ENCODE measurements around the gene TNFRSF18.

The TNFRSF18 gene

DNA sequence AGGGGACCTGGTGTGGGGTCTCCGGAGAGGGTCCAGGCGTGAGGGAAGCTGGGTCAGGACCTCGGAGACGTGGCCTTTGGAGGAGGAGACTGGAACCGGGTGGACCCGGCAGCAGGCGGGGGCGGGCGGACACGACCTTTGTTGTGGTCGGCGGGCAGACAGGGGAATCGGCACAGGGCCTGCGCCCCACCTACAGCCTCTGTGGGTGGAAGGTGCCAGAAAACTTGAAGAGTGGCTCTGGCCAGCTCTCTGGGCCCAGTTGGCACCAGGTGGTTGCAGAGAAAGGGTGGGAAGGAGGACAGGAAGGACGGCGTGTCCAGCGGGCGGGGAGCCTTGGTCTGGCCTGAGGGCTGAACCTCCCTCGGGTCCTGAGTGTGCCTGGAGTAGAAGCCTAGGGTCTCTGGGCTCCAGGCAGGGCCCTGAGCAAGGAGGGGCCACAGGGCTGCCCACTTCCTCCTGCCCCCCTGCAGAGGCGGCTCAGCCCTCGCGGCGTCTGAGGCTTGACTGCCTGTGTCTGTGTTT lies 40.4 kb downstream of the TNFRSF18 start:
- Histone ChIP-seq H3K4me1 (no peaks in the 10 kb centered on the region), H3K9me3 (no peaks in the 10 kb centered on the region), H3K27me3 (peaks cover 3 to 95% of the 10 kb centered on the region in 2 donors), H3K27ac (no peak overlapping the region), H3K36me3 (no peaks in the 10 kb centered on the region), H3K4me3 (no peak overlapping the region)
- TF ChIP-seq CTCF (IDR thresholded peaks at IDR 0.05) = no peak
- intact Hi-C loops (cut with DNase I; ENCODE audit: low total_unique reads) = no loop called here
- no peak for DNase-seq

DNA sequence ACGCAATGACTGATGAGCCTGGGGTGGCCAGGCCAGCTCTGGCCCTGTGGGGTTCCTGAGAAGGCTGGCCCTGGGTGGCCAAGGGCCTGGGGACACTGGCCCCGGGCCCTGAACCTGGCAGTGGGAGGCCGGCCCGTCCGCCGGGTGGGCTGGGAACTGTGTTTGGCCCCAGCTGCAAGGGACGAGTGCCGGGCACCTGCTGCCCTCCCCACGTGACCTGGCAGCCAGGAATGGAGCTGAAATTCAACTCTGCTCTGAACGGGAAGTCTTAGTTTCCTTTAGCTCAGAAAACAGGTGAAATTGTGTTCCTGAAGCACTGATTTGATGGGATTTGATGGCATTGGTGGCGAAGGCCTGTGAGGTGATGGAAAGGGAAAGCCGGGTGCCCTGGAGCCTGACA lies 40.9 kb downstream of the TNFRSF18 start:
- peaks cover 3 to 90% of the 10 kb centered on the region in 2 donors for H3K27me3 ChIP-seq

GRCh38 chr1:1164701-1165451 lies 41.5 kb downstream of the TNFRSF18 start:
- no peak overlapping the region for H3K27ac ChIP-seq
- TF ChIP-seq CTCF (IDR thresholded peaks at IDR 0.05) = no peak
- H3K27me3 ChIP-seq = peaks cover 3 to 84% of the 10 kb centered on the region in 2 donors
- no peak overlapping the region for H3K4me3 ChIP-seq
- no peaks in the 10 kb centered on the region for H3K4me1 ChIP-seq
- intact Hi-C loops (cut with DNase I; ENCODE audit: low total_unique reads) = no loop called here
- H3K9me3 ChIP-seq = no peaks in the 10 kb centered on the region
- DNase-seq = no peak
- no peaks in the 10 kb centered on the region for H3K36me3 ChIP-seq

More for the DNA sequence above, 40.9 kb downstream of the TNFRSF18 start:
- Histone ChIP-seq H3K4me1 (no peaks in the 10 kb centered on the region), H3K36me3 (no peaks in the 10 kb centered on the region), H3K9me3 (no peaks in the 10 kb centered on the region), H3K4me3 (no peak overlapping the region), H3K27ac (no peak overlapping the region)
- no peak for TF ChIP-seq CTCF (IDR thresholded peaks at IDR 0.05)
- no peak for DNase-seq
- intact Hi-C loops (cut with DNase I; ENCODE audit: low total_unique reads) = no loop called here

- H3K36me3 ChIP-seq = no peaks in the 10 kb centered on the region
- no peaks in the 10 kb centered on the region for H3K9me3 ChIP-seq
- no peak overlapping the region for H3K27ac ChIP-seq
- DNase-seq = no peak
- no peak overlapping the region for H3K4me3 ChIP-seq
- H3K27me3 ChIP-seq = peaks cover 3 to 79% of the 10 kb centered on the region in 2 donors
- intact Hi-C loops (cut with DNase I; ENCODE audit: low total_unique reads) = no loop called here
- H3K4me1 ChIP-seq = no peaks in the 10 kb centered on the region
- TF ChIP-seq CTCF (IDR thresholded peaks at IDR 0.05) = no peak
Measured at GRCh38 chr1:1164361-1164700, 42.1 kb downstream of the TNFRSF18 start.

- H3K27ac ChIP-seq = no peak overlapping the region
- no peaks in the 10 kb centered on the region for H3K36me3 ChIP-seq
- TF ChIP-seq CTCF (IDR thresholded peaks at IDR 0.05) = no peak
- intact Hi-C loops (cut with DNase I; ENCODE audit: low total_unique reads) = no loop called here
- no peak for DNase-seq
- no peaks in the 10 kb centered on the region for H3K9me3 ChIP-seq
- H3K4me1 ChIP-seq = peaks cover 0 to 6% (median 1%) of the 10 kb centered on the region in 4 donors
- peaks cover 3 to 72% of the 10 kb centered on the region in 2 donors for H3K27me3 ChIP-seq
- no peak overlapping the region for H3K4me3 ChIP-seq
Measured at GRCh38 chr1:1163538-1164070, 42.8 kb downstream of the TNFRSF18 start.
